Measurements from ENCODE around the gene SPON1. TPM values are rescaled to one million over a fixed set of nuclear protein-coding genes. Genes with fewer than 3 reads are reported as not detected.

SPON1 gene
- total and polyA plus RNA-seq, 10 of the 15 experiments (the other 5 are each of a cell fraction or from before 2014, with no cell fraction given) = 0.13 to 1.1 (median 0.18) TPM; not detected in 5

GRCh38 chr11:14007566-14007965 lies 45.0 kb downstream of the SPON1 start:
- BruUV-seq (replicated peaks) = no TSS peak
- no peak overlapping the region for H3K4me3 ChIP-seq
- no peak for TF ChIP-seq CHD2 (IDR thresholded peaks at IDR 0.05; ENCODE audit: borderline replicate concordance, low read depth, low read length)
- TF ChIP-seq IRF4 (IDR thresholded peaks at IDR 0.05; ENCODE audit: low read depth, low read length) = no peak
- no peak for TF ChIP-seq HDAC6 (IDR thresholded peaks at IDR 0.05; ENCODE audit: unreplicated experiment)
- TF ChIP-seq ZBTB11 (CRISPR knock-in tag; IDR thresholded peaks at IDR 0.05) = no peak
- no peak for TF ChIP-seq IRF5 (IDR thresholded peaks at IDR 0.05; ENCODE audit: borderline replicate concordance)
- no peak for TF ChIP-seq KLF5 (IDR thresholded peaks at IDR 0.05; ENCODE audit: partially characterized antibody)
- TF ChIP-seq JUND (IDR thresholded peaks at IDR 0.05; ENCODE audit: low read depth, low read length) = no peak
- TF ChIP-seq WRNIP1 (IDR thresholded peaks at IDR 0.05; ENCODE audit: borderline replicate concordance, low read depth, low read length) = no peak
- TF ChIP-seq SP1 (IDR thresholded peaks at IDR 0.05; ENCODE audit: low read depth, low read length) = no peak
- no peak for TF ChIP-seq CREM (IDR thresholded peaks at IDR 0.05; ENCODE audit: low read depth)
- no peak for TF ChIP-seq MYB (IDR thresholded peaks at IDR 0.05; ENCODE audit: borderline replicate concordance, low read depth, low read length)
- FAIRE-seq = no peak
- intact Hi-C loops (cut with micrococcal nuclease; ENCODE audit: unreplicated experiment) (loop anchor here (10.0 kb wide), 1 partner anchor 57 kb away; no protein-coding TSS in a partner anchor), in situ Hi-C loops (cut with MboI) (no loop called here)
- H4K20me1 ChIP-seq (ENCODE audit: control insufficient read depth, insufficient read depth) = no peaks in the 10 kb centered on the region
- H3K4me1 ChIP-seq (ENCODE audit: control insufficient read depth, insufficient read depth, low read length) = no peaks in the 10 kb centered on the region
- H3K27ac ChIP-seq (ENCODE audit: control insufficient read depth, insufficient read depth) = no peak overlapping the region
- POLR2A ChIA-PET = no interaction called here
- no peak overlapping the region for H3K4me2 ChIP-seq (ENCODE audit: control insufficient read depth, insufficient read depth)
- H3K9me3 ChIP-seq (replicated peaks; ENCODE audit: control insufficient read depth, insufficient read depth, low read length) = no peaks in the 10 kb centered on the region
- no peak for ATAC-seq
- H3K36me3 ChIP-seq (ENCODE audit: control insufficient read depth in 2 of 2, insufficient read depth in 2 of 2, low read length in 1 of 2) = no peaks in the 10 kb centered on the region
- H3K79me2 ChIP-seq (ENCODE audit: control insufficient read depth, insufficient read depth, low read length) = no peaks in the 10 kb centered on the region
- H2AFZ ChIP-seq (ENCODE audit: control insufficient read depth, low read depth, low read length) = no peak overlapping the region
- no peaks in the 10 kb centered on the region for H3K27me3 ChIP-seq (replicated peaks in 1 of 2; ENCODE audit: control insufficient read depth in 2 of 2, insufficient read depth in 2 of 2, low read length in 1 of 2)
- DNase-seq (ENCODE audit: low read depth, low spot score) = no peak
- RAD21 ChIA-PET (ENCODE audit: unreplicated experiment) = no interaction called here
- CTCF ChIA-PET = no interaction called here
- H3K9ac ChIP-seq (ENCODE audit: control insufficient read depth, insufficient read depth, low read length) = no peak overlapping the region
- SMC1A ChIA-PET (ENCODE audit: uncharacterized antibody, unreplicated experiment) = interaction anchor here (1.2 kb wide), 1 partner anchor 189 kb away, joined by 3 read pairs; no protein-coding TSS in a partner anchor
- WGBS (ENCODE audit: insufficient coverage, insufficient replicate concordance, low lambda C conversion rate, missing lambda C conversion rate) = 29% methylated on average over 6 of the region's 6 CpGs
